IMR-90 (cell line): Measurements from ENCODE around the gene RAB40A.

Experiments
- MXI1 ChIP-seq: IDR thresholded peaks from 2 replicates; pipeline ENCODE4 v1.6.1; 2012; ENCODE audit warnings: low read depth, mild to moderate bottlenecking, low read length, moderate library complexity, borderline replicate concordance
- POLR2A ChIP-seq: IDR thresholded peaks from 2 replicates; pipeline ENCODE4 v1.6.1; 2012; ENCODE audit warnings: mild to moderate bottlenecking, low read depth, low read length
- RFX5 ChIP-seq: IDR thresholded peaks from 2 replicates; pipeline ENCODE4 v1.8.0; 2012; ENCODE audit warnings: low read depth, mild to moderate bottlenecking, low read length, moderate library complexity
- TF ChIP-seq, protein P1 (sequence below): conservative IDR thresholded peaks from 2 replicates; pipeline ENCODE4 v1.5.1; 2012; ENCODE audit warnings: mild to moderate bottlenecking, low read depth, low read length, improper control_type of control experiment

DNA sequence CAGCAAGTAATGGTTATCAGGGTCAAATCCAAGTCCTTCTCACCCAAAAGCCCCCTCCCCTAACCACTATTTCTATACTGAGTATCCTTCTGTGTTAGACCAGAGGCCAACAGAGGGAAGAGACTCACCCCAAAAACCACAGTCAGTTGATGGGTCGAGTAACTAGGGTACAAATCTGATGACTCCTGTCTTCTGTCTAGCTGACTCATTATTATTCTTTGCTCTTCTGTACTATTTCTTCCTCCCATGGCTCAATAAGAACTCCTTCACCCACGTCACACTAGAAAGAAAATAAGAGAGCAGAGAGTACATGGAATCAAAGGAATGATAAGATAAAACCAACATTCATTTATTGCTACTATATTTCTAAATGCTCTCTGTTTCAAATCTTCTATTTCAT lies 2.0 kb downstream of the RAB40A start:
- TF ChIP-seq, protein P1, sequence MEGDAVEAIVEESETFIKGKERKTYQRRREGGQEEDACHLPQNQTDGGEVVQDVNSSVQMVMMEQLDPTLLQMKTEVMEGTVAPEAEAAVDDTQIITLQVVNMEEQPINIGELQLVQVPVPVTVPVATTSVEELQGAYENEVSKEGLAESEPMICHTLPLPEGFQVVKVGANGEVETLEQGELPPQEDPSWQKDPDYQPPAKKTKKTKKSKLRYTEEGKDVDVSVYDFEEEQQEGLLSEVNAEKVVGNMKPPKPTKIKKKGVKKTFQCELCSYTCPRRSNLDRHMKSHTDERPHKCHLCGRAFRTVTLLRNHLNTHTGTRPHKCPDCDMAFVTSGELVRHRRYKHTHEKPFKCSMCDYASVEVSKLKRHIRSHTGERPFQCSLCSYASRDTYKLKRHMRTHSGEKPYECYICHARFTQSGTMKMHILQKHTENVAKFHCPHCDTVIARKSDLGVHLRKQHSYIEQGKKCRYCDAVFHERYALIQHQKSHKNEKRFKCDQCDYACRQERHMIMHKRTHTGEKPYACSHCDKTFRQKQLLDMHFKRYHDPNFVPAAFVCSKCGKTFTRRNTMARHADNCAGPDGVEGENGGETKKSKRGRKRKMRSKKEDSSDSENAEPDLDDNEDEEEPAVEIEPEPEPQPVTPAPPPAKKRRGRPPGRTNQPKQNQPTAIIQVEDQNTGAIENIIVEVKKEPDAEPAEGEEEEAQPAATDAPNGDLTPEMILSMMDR = no peak
- TF ChIP-seq MXI1 (no peak), POLR2A (no peak), RFX5 (no peak)
